AG04450 (cell line): ENCODE measurements around the gene RPS15A. TPM values are rescaled to one million over a fixed set of nuclear protein-coding genes. Genes with fewer than 3 reads are reported as not detected.
A peak's percentile ranks its signal among the peaks of the same experiment; 100 is the strongest.

Experiments used
- CTCF ChIA-PET: fragments of 300-600, 350-600 bp; formaldehyde crosslinking; extraction: SDS; loops from one replicate; lab custom pipeline; 2022; ENCODE audit warnings: antibody characterized with exemption, inconsistent platforms; lab: Charles Lee
- POLR2A ChIA-PET: fragments of 350-600 bp; formaldehyde crosslinking; extraction: SDS; loops from one replicate; lab custom pipeline; 2021; ENCODE audit warnings: antibody characterized with exemption, inconsistent platforms; lab: Yijun Ruan, JAX
- DNase-seq: peaks from one replicate; pipeline ENCODE4 v3.0.0-alpha.2; 2011; ENCODE audit warnings: low read depth, low spot score
- H3K27ac ChIP-seq: one replicate; pipeline ENCODE4 v1.5.1; 2012; ENCODE audit warnings: low read depth, low read length, control low read depth
- H3K27me3 ChIP-seq: one replicate; pipeline ENCODE4 v1.6.0; 2012; ENCODE audit warnings: low read length; ENCODE audit not compliant: control insufficient read depth, insufficient read depth
- H3K4me3 ChIP-seq: 2 replicates; pipeline ENCODE4 v1.5.1; 2011; ENCODE audit warnings: mild to moderate bottlenecking, low read depth, low read length, control low read depth
- H3K9me3 ChIP-seq: 2 replicates; pipeline ENCODE4 v1.5.1; 2012; ENCODE audit warnings: low read length; ENCODE audit not compliant: control insufficient read depth, insufficient read depth
- CTCF ChIP-seq: IDR thresholded peaks from 2 replicates; pipeline ENCODE4 v1.5.1; 2011; ENCODE audit warnings: low read depth, low read length, control low read depth, inconsistent platforms
- polyA plus RNA-seq: library from polyadenylated mRNA; depleted of rRNA; stranded (reverse); fragments of >200 nt; gene quantifications from 2 replicates; pipeline ENCODE4 v1.2.3, GENCODE V29; 2011

Gene RPS15A
- polyA plus RNA-seq, 1 experiment: 3,917 TPM

- no peaks in the 10 kb centered on the region for H3K27me3 ChIP-seq
- CTCF ChIA-PET: interaction anchor here (1.2 to 1.3 kb wide), 3 partner anchors 12 to 180 kb away, joined by 4 to 17 read pairs (median 5); partner anchors contain the start of gene ARL6IP1
- no peak for DNase-seq
- no peak overlapping the region for H3K27ac ChIP-seq
- TF ChIP-seq CTCF: no peak
- POLR2A ChIA-PET: interaction anchor here (1.1 to 6.0 kb wide), 3 partner anchors 11 to 278 kb away, joined by 3 to 133 read pairs (median 12); partner anchors contain the start of genes ARL6IP1 and COQ7
- peak overlapping the region; percentile 99 for H3K4me3 ChIP-seq
- H3K9me3 ChIP-seq: peaks cover 4% of the 10 kb centered on the region; the same call in 1 of the 2 replicates
Observed at GRCh38 chr16:18789515-18789849, 652 bp downstream of the RPS15A start.

- no peak for DNase-seq
- Histone ChIP-seq H3K4me3 (peak overlapping the region; percentile 99), H3K27me3 (no peaks in the 10 kb centered on the region), H3K27ac (no peak overlapping the region), H3K9me3 (peaks cover 4% of the 10 kb centered on the region; the same call in 1 of the 2 replicates)
- POLR2A ChIA-PET: interaction anchor here (1.0 to 6.0 kb wide), 3 partner anchors 11 to 16 kb away, joined by 4 to 133 read pairs (median 12); partner anchors contain the start of gene ARL6IP1
- no peak for TF ChIP-seq CTCF
- CTCF ChIA-PET: interaction anchor here (0.8 to 2.8 kb wide), 2 partner anchors 13 to 194 kb away, joined by 3 to 35 read pairs; partner anchors contain the start of gene ARL6IP1
Observed at GRCh38 chr16:18788828-18789514, 1.2 kb downstream of the RPS15A start.

GRCh38 chr16:18784917-18785623 lies 5.1 kb downstream of the RPS15A start:
- H3K27me3 ChIP-seq: no peaks in the 10 kb centered on the region
- no peak overlapping the region for H3K27ac ChIP-seq
- H3K4me3 ChIP-seq: no peak overlapping the region
- H3K9me3 ChIP-seq: peaks cover 4% of the 10 kb centered on the region; the same call in 1 of the 2 replicates
- CTCF ChIA-PET: interaction anchor here (0.6 to 1.0 kb wide), 3 partner anchors 17 to 185 kb away, joined by 3 to 5 read pairs (median 3); partner anchors contain the start of gene ARL6IP1
- no peak for DNase-seq
- POLR2A ChIA-PET: interaction anchor here (1.2 kb wide), 1 partner anchor 17 kb away, joined by 6 read pairs; the partner anchor contains the start of gene ARL6IP1
- TF ChIP-seq CTCF: no peak

- TF ChIP-seq CTCF: no peak
- H3K27me3 ChIP-seq: no peaks in the 10 kb centered on the region
- no peaks in the 10 kb centered on the region for H3K9me3 ChIP-seq
- ChIA-PET CTCF (interaction anchor here (1.1 to 1.2 kb wide), 2 partner anchors 18 kb away, joined by 3 to 4 read pairs; partner anchors contain the start of gene ARL6IP1), POLR2A (interaction anchor here (1.4 kb wide), 1 partner anchor 18 kb away, joined by 5 read pairs; the partner anchor contains the start of gene ARL6IP1)
- no peak overlapping the region for H3K27ac ChIP-seq
- DNase-seq: no peak
- no peak overlapping the region for H3K4me3 ChIP-seq
Observed at GRCh38 chr16:18783430-18784341, 6.4 kb downstream of the RPS15A start.
